B cell (primary cell): Measurements from ENCODE around the gene PARP3. TPM values are rescaled to one million over a fixed set of nuclear protein-coding genes. Genes with fewer than 3 reads are reported as not detected.

Experiments
- ATAC-seq: fragments of 200-7000 bp; cut with Tn5 transposase; one replicate; pipeline ENCODE4 v1.10.0; 2021; ENCODE audit warnings: low read depth, mild to moderate bottlenecking, moderate number of reproducible peaks, moderate library complexity
- CTCF ChIA-PET: fragments of 350-600 bp; sonication (Branson Sonifier 250); formaldehyde crosslinking; loops from one replicate; lab custom pipeline; 2021; ENCODE audit warnings: antibody characterized with exemption, inconsistent platforms; lab: Charles Lee
- POLR2A ChIA-PET: fragments of 350-600 bp; sonication (Branson Sonifier 250); formaldehyde crosslinking; loops from one replicate; lab custom pipeline; 2021; ENCODE audit warnings: antibody characterized with exemption; lab: Charles Lee
- DNase-seq: peaks from one replicate; pipeline ENCODE4 v3.0.0; 2013
- H2AFZ ChIP-seq: 2 replicates; pipeline ENCODE4 v1.6.1; 2012; ENCODE audit warnings: mild to moderate bottlenecking, low read depth, low read length; ENCODE audit not compliant: insufficient read depth, poor library complexity, severe bottlenecking
- H3K27ac ChIP-seq, 2 donors: 1 replicate in 1 of 2; 2 replicates in 1 of 2; pipeline ENCODE4 v1.5.1; 2012 to 2013; ENCODE audit warnings: low read length in 2 of 2, mild to moderate bottlenecking in 2 of 2, moderate library complexity in 1 of 2
- H3K27me3 ChIP-seq, 4 experiments: fragments of 200-600 bp in 1 of 4; sonication (generic) in 1 of 4; replicated peaks in 1 of 4; 1 replicate in 2 of 4; 2 replicates in 2 of 4; pipeline versions ENCODE4 v1.6.1 to v1.7.0; 2013 to 2016; ENCODE audit warnings: low read length in 3 of 4, mild to moderate bottlenecking in 2 of 4, mixed read lengths in 1 of 4, moderate library complexity in 1 of 4; ENCODE audit not compliant: insufficient read depth in 4 of 4, control insufficient read depth in 3 of 4; ENCODE audit errors: control extremely low read depth in 1 of 4
- H3K36me3 ChIP-seq, 2 experiments: replicated peaks in 1 of 2; 1 replicate in 1 of 2; 2 replicates in 1 of 2; pipeline versions ENCODE4 v1.6.1 to v1.7.1; 2013; ENCODE audit warnings: low read length in 1 of 2; ENCODE audit not compliant: insufficient read depth in 2 of 2, control insufficient read depth in 1 of 2; ENCODE audit errors: control extremely low read depth in 1 of 2, extremely low read depth in 1 of 2
- H3K4me1 ChIP-seq, 2 donors: fragments of 200-600 bp in 1 of 2; sonication (generic) in 1 of 2; 1 replicate in 1 of 2; 2 replicates in 1 of 2; pipeline versions ENCODE4 v1.5.1 to v1.6.1; 2013 to 2017; ENCODE audit warnings: low read length in 2 of 2; ENCODE audit not compliant: control insufficient read depth in 2 of 2, insufficient read depth in 2 of 2
- H3K4me2 ChIP-seq: replicated peaks from 2 replicates; pipeline ENCODE3; 2012; ENCODE audit warnings: mild to moderate bottlenecking, low read depth, low read length; ENCODE audit not compliant: poor library complexity, severe bottlenecking
- H3K4me3 ChIP-seq, 5 experiments: fragments of 200-600 bp in 1 of 5; sonication (generic) in 1 of 5; 1 replicate in 3 of 5; 2 replicates in 2 of 5; pipeline versions ENCODE4 v1.5.1 to v1.7.0; 2011 to 2016; ENCODE audit warnings: low read length in 4 of 5, mild to moderate bottlenecking in 4 of 5, low read depth in 2 of 5, control low read depth in 1 of 5, moderate library complexity in 1 of 5; ENCODE audit not compliant: insufficient read depth in 1 of 5; ENCODE audit errors: control extremely low read depth in 1 of 5, extremely low read depth in 1 of 5
- H3K79me2 ChIP-seq: fragments of 200-600 bp; sonication (generic); one replicate; pipeline ENCODE4 v1.6.0; 2016; ENCODE audit warnings: low read length; ENCODE audit not compliant: control insufficient read depth, insufficient read depth
- H3K9ac ChIP-seq: fragments of 200-600 bp; sonication (generic); 2 replicates; pipeline ENCODE4 v1.6.1; 2017; ENCODE audit warnings: mild to moderate bottlenecking, low read length, moderate library complexity
- H3K9me3 ChIP-seq, 3 donors: one replicate each; pipeline versions ENCODE4 v1.6.1 to v1.7.1; 2013; ENCODE audit warnings: low read length in 2 of 3; ENCODE audit not compliant: control insufficient read depth in 2 of 3, insufficient read depth in 1 of 3; ENCODE audit errors: control extremely low read depth in 1 of 3
- H4K20me1 ChIP-seq: 2 replicates; pipeline ENCODE4 v1.6.0; 2012; ENCODE audit warnings: mild to moderate bottlenecking, low read length; ENCODE audit not compliant: insufficient read depth, control insufficient read depth, poor library complexity, severe bottlenecking
- H3K27ac Mint-ChIP-seq: one replicate; pipeline ENCODE4 v1.8.0; 2021; ENCODE audit warnings: mixed read lengths
- H3K27me3 Mint-ChIP-seq: one replicate; pipeline ENCODE4 v1.8.0; 2021; ENCODE audit warnings: mixed read lengths
- H3K4me1 Mint-ChIP-seq: one replicate; pipeline ENCODE4 v1.8.0; 2021; ENCODE audit warnings: mixed read lengths
- H3K4me3 Mint-ChIP-seq: one replicate; pipeline ENCODE4 v1.8.0; 2021; ENCODE audit warnings: mixed read lengths
- H3K9me3 Mint-ChIP-seq: one replicate; pipeline ENCODE4 v1.8.0; 2022; ENCODE audit warnings: mixed read lengths; ENCODE audit not compliant: insufficient read depth
- EZH2 ChIP-seq: IDR thresholded peaks from 2 replicates; pipeline ENCODE4 v1.6.1; 2012; ENCODE audit warnings: borderline replicate concordance, low read depth, mild to moderate bottlenecking, moderate library complexity, low read length; ENCODE audit not compliant: insufficient read depth, poor library complexity, severe bottlenecking
- WGBS: methylation state at CpG from one replicate; pipeline ENCODE4 v1.1.5; 2013; ENCODE audit warnings: missing lambda C conversion rate; ENCODE audit not compliant: insufficient coverage; 5-methylcytosine and 5-hydroxymethylcytosine counted together
- intact Hi-C: fragments of 100-400 bp; cut with micrococcal nuclease; formaldehyde crosslinking; loops from one replicate; pipeline ENCODE4 v1.10.0; 2022
- polyA plus RNA-seq: library from polyadenylated mRNA; depleted of rRNA; stranded (reverse); fragments of >200 nt; gene quantifications from 2 replicates; pipeline ENCODE4 v1.2.3, GENCODE V29; 2012
- total RNA-seq, 2 donors: library from RNA; stranded (reverse); fragments of 120-200 nt in 1 of 2; gene quantifications; 1 replicate in 1 of 2; 2 replicates in 1 of 2; pipeline versions ENCODE4 v1.2.3 to v1.2.4, GENCODE V29; 2013 to 2022
- TF ChIP-seq, protein P1 (sequence below): fragments of 200-600 bp; IDR thresholded peaks from one replicate; pipeline ENCODE4 v1.8.0; 2022; ENCODE audit warnings: antibody characterized with exemption, mild to moderate bottlenecking

PARP3 gene
- total and polyA plus RNA-seq, 2 donors (not counting 1 experiment from before 2014, with no cell fraction given) = 17.7 to 29.7 TPM

GRCh38 chr3:51958603-51959521 is 16.7 kb downstream of the PARP3 start:
- H3K4me3 Mint-ChIP-seq = no peak overlapping the region
- no peak for DNase-seq
- H3K27me3 ChIP-seq = peaks cover 0 to 23% (median 14%) of the 10 kb centered on the region in 4 experiments
- H3K4me1 ChIP-seq = peaks cover 7 to 10% of the 10 kb centered on the region in 2 donors
- peaks cover 5% of the 10 kb centered on the region for H3K4me1 Mint-ChIP-seq
- H3K4me2 ChIP-seq = no peak overlapping the region
- H3K4me3 ChIP-seq = no peak overlapping the region
- ATAC-seq = no peak
- H2AFZ ChIP-seq = no peak overlapping the region
- H3K27ac Mint-ChIP-seq = no peak overlapping the region
- H3K9ac ChIP-seq = no peak overlapping the region
- over 99% methylated on average over 11 of the region's 20 CpGs for WGBS
- H3K27me3 Mint-ChIP-seq = peaks cover 4% of the 10 kb centered on the region
- H3K9me3 ChIP-seq = peaks cover 0 to 6% (median 0%) of the 10 kb centered on the region in 3 donors
- no peaks in the 10 kb centered on the region for H3K9me3 Mint-ChIP-seq
- intact Hi-C loops = no loop called here
- H3K79me2 ChIP-seq = no peaks in the 10 kb centered on the region
- POLR2A ChIA-PET = interaction anchor here (0.6 to 1.3 kb wide), 4 partner anchors 10 to 170 kb away, joined by 3 to 7 read pairs (median 4); partner anchors contain the start of gene ABHD14B
- CTCF ChIA-PET = interaction anchor here (0.9 kb wide), 1 partner anchor 15 kb away, joined by 3 read pairs; the partner anchor contains the start of gene ABHD14B
- H3K36me3 ChIP-seq = no peaks in the 10 kb centered on the region
- no peak overlapping the region for H3K27ac ChIP-seq
- H4K20me1 ChIP-seq = no peaks in the 10 kb centered on the region
- TF ChIP-seq, protein P1, sequence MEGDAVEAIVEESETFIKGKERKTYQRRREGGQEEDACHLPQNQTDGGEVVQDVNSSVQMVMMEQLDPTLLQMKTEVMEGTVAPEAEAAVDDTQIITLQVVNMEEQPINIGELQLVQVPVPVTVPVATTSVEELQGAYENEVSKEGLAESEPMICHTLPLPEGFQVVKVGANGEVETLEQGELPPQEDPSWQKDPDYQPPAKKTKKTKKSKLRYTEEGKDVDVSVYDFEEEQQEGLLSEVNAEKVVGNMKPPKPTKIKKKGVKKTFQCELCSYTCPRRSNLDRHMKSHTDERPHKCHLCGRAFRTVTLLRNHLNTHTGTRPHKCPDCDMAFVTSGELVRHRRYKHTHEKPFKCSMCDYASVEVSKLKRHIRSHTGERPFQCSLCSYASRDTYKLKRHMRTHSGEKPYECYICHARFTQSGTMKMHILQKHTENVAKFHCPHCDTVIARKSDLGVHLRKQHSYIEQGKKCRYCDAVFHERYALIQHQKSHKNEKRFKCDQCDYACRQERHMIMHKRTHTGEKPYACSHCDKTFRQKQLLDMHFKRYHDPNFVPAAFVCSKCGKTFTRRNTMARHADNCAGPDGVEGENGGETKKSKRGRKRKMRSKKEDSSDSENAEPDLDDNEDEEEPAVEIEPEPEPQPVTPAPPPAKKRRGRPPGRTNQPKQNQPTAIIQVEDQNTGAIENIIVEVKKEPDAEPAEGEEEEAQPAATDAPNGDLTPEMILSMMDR = no peak

GRCh38 chr3:51959651-51960050 is 17.5 kb downstream of the PARP3 start:
- Histone ChIP-seq H2AFZ (no peak overlapping the region), H3K4me1 (peaks cover 7 to 10% of the 10 kb centered on the region in 2 donors), H3K4me2 (no peak overlapping the region), H3K4me3 (no peak overlapping the region), H3K9ac (no peak overlapping the region), H3K27ac (no peak overlapping the region), H3K9me3 (peaks cover 0 to 6% (median 0%) of the 10 kb centered on the region in 3 donors), H3K27me3 (peaks cover 0 to 17% (median 11%) of the 10 kb centered on the region in 4 experiments), H3K79me2 (no peaks in the 10 kb centered on the region), H4K20me1 (no peaks in the 10 kb centered on the region), H3K36me3 (no peaks in the 10 kb centered on the region)
- peaks cover 5% of the 10 kb centered on the region for H3K4me1 Mint-ChIP-seq
- H3K9me3 Mint-ChIP-seq = no peaks in the 10 kb centered on the region
- H3K4me3 Mint-ChIP-seq = no peak overlapping the region
- no peaks in the 10 kb centered on the region for H3K27me3 Mint-ChIP-seq
- 97% methylated on average over 6 of the region's 7 CpGs for whole genome bisulfite sequencing
- ATAC-seq = no peak
- CTCF ChIA-PET = interaction anchor here (0.5 kb wide), 1 partner anchor 1734 kb away, joined by 3 read pairs; no protein-coding TSS in a partner anchor
- intact Hi-C loops = no loop called here
- H3K27ac Mint-ChIP-seq = no peak overlapping the region
- TF ChIP-seq, protein P1 = no peak
- no peak for TF ChIP-seq EZH2
- no peak for DNase-seq
- POLR2A ChIA-PET = interaction anchor here (1.3 kb wide), 1 partner anchor 10 kb away, joined by 3 read pairs; no protein-coding TSS in a partner anchor
